Spleen (tissue), 3 donors: ENCODE results near the gene USP30.

ENCODE experiments used
- POLR2A ChIP-seq, 3 donors: fragments of 450-650 bp; IDR thresholded peaks; one replicate each; pipeline ENCODE4 v1.5.1; 2017; ENCODE audit warnings: antibody characterized with exemption in 3 of 3, mild to moderate bottlenecking in 1 of 3
- POLR2AphosphoS5 ChIP-seq, 3 donors: sonication (generic); formaldehyde crosslinking; IDR thresholded peaks; one replicate each; pipeline ENCODE4 v1.5.1; 2017; ENCODE audit warnings: antibody characterized with exemption in 3 of 3

DNA sequence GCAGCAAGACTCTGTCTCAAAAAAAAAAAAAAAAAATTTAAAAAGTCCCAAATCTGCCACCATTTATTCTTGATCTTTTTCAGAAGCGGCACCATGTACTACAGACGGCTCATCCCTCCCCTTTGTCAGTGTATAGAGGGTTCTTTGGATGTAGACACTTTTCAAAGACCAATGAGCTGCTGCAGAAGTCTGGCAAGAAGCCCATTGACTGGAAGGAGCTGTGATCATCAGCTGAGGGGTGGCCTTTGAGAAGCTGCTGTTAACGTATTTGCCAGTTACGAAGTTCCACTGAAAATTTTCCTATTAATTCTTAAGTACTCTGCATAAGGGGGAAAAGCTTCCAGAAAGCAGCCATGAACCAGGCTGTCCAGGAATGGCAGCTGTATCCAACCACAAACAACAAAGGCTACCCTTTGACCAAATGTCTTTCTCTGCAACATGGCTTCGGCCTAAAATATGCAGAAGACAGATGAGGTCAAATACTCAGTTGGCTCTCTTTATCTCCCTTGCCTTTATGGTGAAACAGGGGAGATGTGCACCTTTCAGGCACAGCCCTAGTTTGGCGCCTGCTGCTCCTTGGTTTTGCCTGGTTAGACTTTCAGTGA, 57.5 kb downstream of the USP30 start:
- no peak for TF ChIP-seq POLR2AphosphoS5 (IDR thresholded peaks at IDR 0.05)
- no peak for TF ChIP-seq POLR2A (IDR thresholded peaks at IDR 0.05)
